ENCODE measurements around the gene CELF4.

- TF ChIP-seq POLR2AphosphoS5 (IDR thresholded peaks at IDR 0.05; ENCODE audit: low read depth, low read length) (no peak), POLR2A (IDR thresholded peaks at IDR 0.05; ENCODE audit: low read depth, low read length) (no peak), TAF1 (IDR thresholded peaks at IDR 0.05; ENCODE audit: low read depth, low read length) (no peak)
Measured at GRCh38 chr18:37389041-37389440, 176.6 kb downstream of the CELF4 start.

Data from GM12891 (cell line).